LNCAP (cell line): ENCODE measurements around the gene PIK3R1.

ENCODE experiments used
- TF ChIP-seq, protein P1 (sequence below): fragments of 450-650 bp; IDR thresholded peaks from 2 replicates; pipeline ENCODE4 v1.5.1; 2017; ENCODE audit warnings: mild to moderate bottlenecking

PIK3R1 gene

GRCh38 chr5:68255305-68256120 lies 40.0 kb downstream of the PIK3R1 start:
- TF ChIP-seq, protein P1, sequence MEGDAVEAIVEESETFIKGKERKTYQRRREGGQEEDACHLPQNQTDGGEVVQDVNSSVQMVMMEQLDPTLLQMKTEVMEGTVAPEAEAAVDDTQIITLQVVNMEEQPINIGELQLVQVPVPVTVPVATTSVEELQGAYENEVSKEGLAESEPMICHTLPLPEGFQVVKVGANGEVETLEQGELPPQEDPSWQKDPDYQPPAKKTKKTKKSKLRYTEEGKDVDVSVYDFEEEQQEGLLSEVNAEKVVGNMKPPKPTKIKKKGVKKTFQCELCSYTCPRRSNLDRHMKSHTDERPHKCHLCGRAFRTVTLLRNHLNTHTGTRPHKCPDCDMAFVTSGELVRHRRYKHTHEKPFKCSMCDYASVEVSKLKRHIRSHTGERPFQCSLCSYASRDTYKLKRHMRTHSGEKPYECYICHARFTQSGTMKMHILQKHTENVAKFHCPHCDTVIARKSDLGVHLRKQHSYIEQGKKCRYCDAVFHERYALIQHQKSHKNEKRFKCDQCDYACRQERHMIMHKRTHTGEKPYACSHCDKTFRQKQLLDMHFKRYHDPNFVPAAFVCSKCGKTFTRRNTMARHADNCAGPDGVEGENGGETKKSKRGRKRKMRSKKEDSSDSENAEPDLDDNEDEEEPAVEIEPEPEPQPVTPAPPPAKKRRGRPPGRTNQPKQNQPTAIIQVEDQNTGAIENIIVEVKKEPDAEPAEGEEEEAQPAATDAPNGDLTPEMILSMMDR: no peak

DNA sequence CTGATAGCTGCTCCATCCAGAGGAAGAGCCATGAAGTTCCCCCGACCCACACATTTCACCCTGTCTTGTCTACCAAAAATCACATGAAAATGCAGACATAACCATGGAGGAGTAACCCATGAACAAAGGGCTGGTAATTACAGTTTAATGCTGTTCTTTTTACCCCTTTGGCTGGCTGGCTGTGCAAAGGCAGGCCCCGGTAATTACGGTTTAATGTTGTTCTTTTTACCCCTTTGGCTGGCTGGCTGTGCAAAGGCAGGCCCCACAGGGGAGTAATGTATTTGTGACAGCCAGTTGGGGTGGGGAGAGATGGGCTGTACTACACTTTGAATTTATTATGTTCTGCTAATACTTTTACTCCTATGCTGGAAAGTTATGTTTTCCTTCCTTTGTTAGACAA lies 41.7 kb downstream of the PIK3R1 start:
- TF ChIP-seq, protein P1: no peak

DNA sequence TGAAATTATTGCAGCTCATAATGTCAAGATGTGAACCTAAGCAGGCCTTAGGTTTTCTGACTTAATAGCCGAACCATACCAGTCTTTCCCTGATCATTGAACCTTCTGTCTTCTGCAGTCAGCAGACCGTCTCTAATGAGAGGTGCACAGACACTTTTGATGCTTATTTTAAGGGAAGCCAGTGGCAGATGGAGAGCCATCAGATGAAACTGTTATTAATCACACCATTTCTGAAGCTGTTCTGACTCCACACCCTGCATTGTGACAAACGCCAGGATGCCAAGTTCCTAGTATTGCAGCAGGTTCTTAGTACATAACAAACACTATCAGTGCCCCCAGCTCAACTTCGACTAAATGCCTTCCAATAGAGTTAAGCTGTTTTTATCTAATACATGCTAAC lies 43.0 kb downstream of the PIK3R1 start:
- TF ChIP-seq, protein P1: no peak

DNA sequence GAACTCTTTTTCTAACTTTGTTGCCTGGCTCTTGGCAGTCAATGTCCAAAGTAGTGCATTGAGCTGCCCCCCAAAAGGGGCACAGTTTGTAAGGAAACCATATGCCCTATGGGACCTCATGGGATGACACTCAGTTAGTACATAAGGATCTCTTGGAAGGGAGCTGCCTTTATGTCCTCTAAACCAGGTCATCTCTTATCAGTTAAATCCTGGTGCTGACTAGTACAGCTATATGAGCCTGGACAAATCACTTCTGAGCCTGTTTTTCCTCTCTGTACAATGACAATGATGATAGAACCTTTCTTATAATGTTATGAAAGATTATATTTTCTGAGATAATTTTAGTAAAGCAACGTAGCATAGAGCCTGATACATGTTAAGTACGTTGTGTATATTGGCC lies 44.1 kb downstream of the PIK3R1 start:
- TF ChIP-seq, protein P1: no peak

GRCh38 chr5:68260467-68260866 lies 44.9 kb downstream of the PIK3R1 start:
- TF ChIP-seq, protein P1: no peak

DNA sequence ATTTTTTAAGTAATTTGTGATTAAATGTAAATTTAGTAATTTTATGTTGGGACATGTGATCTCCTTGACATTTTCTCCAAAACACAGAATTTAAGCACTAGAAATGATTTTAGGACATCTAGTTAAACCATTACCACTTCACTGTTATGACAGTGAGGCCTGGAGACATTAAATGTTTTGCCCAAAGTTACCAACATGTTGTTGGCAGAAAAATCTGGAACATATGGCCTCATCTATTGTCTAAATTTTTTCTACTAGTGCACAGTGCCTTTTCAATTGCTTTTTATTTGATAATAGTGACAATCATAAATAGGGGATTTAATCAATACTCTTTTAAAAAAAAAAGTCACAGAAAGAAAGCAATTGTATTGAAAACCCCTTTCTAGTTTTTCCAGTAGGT lies 45.6 kb downstream of the PIK3R1 start:
- TF ChIP-seq, protein P1: no peak

DNA sequence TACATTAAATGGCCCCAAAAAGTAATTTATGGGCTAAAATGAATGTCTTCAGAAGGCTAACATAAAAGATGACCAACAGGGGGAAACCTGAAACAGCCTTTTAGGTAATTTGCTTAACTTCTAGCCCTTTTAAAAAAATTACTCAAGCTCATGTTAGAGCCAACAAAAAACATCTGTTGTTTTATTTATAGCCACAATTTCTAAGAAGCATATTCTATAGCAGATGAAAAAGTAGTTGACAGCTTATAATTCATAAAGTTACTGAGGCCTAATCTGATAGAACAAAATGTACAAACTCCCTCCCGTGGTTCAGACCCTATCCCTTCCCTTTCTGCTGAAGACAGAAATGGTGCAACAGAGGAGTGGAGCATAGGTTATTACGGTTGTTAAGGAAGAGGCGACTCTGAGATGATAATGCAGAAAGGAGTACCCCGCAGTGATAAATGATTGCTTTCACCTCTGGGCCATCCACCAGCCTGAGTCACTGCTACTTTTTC lies 46.1 kb downstream of the PIK3R1 start:
- TF ChIP-seq, protein P1: no peak
